Hepatic stellate cell (primary cell): ENCODE results near the gene CENPX.
A peak's percentile ranks its signal among the peaks of the same experiment; 100 is the strongest.

Experiments
- DNase-seq: peaks from one replicate; pipeline ENCODE4 v3.0.0; 2011; ENCODE audit warnings: low spot score

The CENPX gene

GRCh38 chr17:81980707-81981343 lies 41.9 kb downstream of the CENPX start:
- no peak for DNase-seq

- no peak for DNase-seq
These were observed 42.6 kb downstream of the CENPX start for GRCh38 chr17:81980122-81980521.

GRCh38 chr17:81978524-81979298 lies 44.0 kb downstream of the CENPX start:
- DNase-seq, result no peak

GRCh38 chr17:81977211-81977808 lies 45.4 kb downstream of the CENPX start, which contains the start of gene ASPSCR1:
Gene ASPSCR1, plus strand, starts transcription at chr17:81977629. Its CDS starts 18 bp downstream, at chr17:81977647.
- DNase-seq, result peak; percentile 85

GRCh38 chr17:81976332-81977210 lies 46.1 kb downstream of the CENPX start:
- DNase-seq, result no peak

- no peak for DNase-seq
These were observed 49.2 kb downstream of the CENPX start for GRCh38 chr17:81973432-81973831.

GRCh38 chr17:81968850-81969812 lies 53.5 kb downstream of the CENPX start:
- DNase-seq, result no peak
